Hippocampal formation (tissue), 2 donors: Measurements from ENCODE around the gene SEC24C.
"Not testable (repeated sequence)": the region's sequence is repeated elsewhere in the genome, so short reads cannot be mapped to it uniquely, and the experiment has no call there.

Experiments
- DNase-seq, 2 donors: peaks; one replicate each; lab custom pipeline; 2025; lab: John Stamatoyannopoulos, UW

The SEC24C gene

GRCh38 chr10:73743905-73744663 is at the start of gene SEC24C:
SEC24C (plus strand) TSS chr10:73744372; CDS start chr10:73746833, 2,461 bp downstream.
- peak; percentile 86 to 96 for DNase-seq

GRCh38 chr10:73695302-73695701 is 48.9 kb upstream of the SEC24C start:
- not testable (repeated sequence) for DNase-seq

- DNase-seq: not testable (repeated sequence)
Measured at GRCh38 chr10:73697675-73698159, 46.5 kb upstream of the SEC24C start, which contains the start of gene AGAP5. AGAP5 (minus strand) TSS chr10:73698109; CDS start chr10:73697755, 354 bp downstream.

GRCh38 chr10:73698819-73699218 is 45.4 kb upstream of the SEC24C start:
- not testable (repeated sequence) for DNase-seq

- DNase-seq: not testable (repeated sequence)
Measured at GRCh38 chr10:73703924-73704323, 40.2 kb upstream of the SEC24C start.

GRCh38 chr10:73705506-73706072 is 38.6 kb upstream of the SEC24C start:
- DNase-seq: not testable (repeated sequence)

- not testable (repeated sequence) for DNase-seq
Measured at GRCh38 chr10:73706488-73706887, 37.7 kb upstream of the SEC24C start.

GRCh38 chr10:73707628-73708027 is 36.5 kb upstream of the SEC24C start:
- not testable (repeated sequence) for DNase-seq

GRCh38 chr10:73708122-73708521 is 36.0 kb upstream of the SEC24C start:
- not testable (repeated sequence) for DNase-seq

- DNase-seq: not testable (repeated sequence)
Measured at GRCh38 chr10:73711683-73712082, 32.5 kb upstream of the SEC24C start.

- not testable (repeated sequence) for DNase-seq
Measured at GRCh38 chr10:73713912-73714311, 30.3 kb upstream of the SEC24C start.

GRCh38 chr10:73714483-73714882 is 29.7 kb upstream of the SEC24C start:
- DNase-seq: not testable (repeated sequence)

GRCh38 chr10:73715179-73716156 is 28.7 kb upstream of the SEC24C start:
- not testable (repeated sequence) for DNase-seq

- no peak for DNase-seq
Measured at GRCh38 chr10:73716251-73716650, 27.9 kb upstream of the SEC24C start.

GRCh38 chr10:73717556-73717955 is 26.6 kb upstream of the SEC24C start:
- DNase-seq: peak in 1 of 2 donors; percentile 16

GRCh38 chr10:73720561-73720960 is 23.6 kb upstream of the SEC24C start:
- DNase-seq: not testable (repeated sequence)

GRCh38 chr10:73723516-73723915 is 20.7 kb upstream of the SEC24C start:
- no peak for DNase-seq

- DNase-seq: not testable (repeated sequence)
Measured at GRCh38 chr10:73729781-73730152, 14.4 kb upstream of the SEC24C start.

GRCh38 chr10:73730153-73730906 is 13.8 kb upstream of the SEC24C start:
- peak; percentile 79 to 91 for DNase-seq

GRCh38 chr10:73731588-73732375 is 12.4 kb upstream of the SEC24C start:
- no peak for DNase-seq
